K562 (cell line): Measurements from ENCODE around the gene COL16A1. TPM values are rescaled to one million over a fixed set of nuclear protein-coding genes. Genes with fewer than 3 reads are reported as not detected.

Experiments used
- C11orf30 ChIP-seq: fragments of 450-650 bp; IDR thresholded peaks from 2 replicates; pipeline ENCODE4 v1.6.1; 2016; ENCODE audit warnings: low read depth, mild to moderate bottlenecking
- CBX3 ChIP-seq, 2 experiments: IDR thresholded peaks; 1 replicate in 1 of 2; 2 replicates in 1 of 2; pipeline ENCODE4 v1.6.1; 2012; ENCODE audit warnings: inconsistent platforms in 2 of 2, low read length in 2 of 2, borderline replicate concordance in 1 of 2, control low read depth in 1 of 2
- CREB1 ChIP-seq, 2 experiments: sonication (generic) in 1 of 2; formaldehyde crosslinking in 1 of 2; IDR thresholded peaks; 2 replicates each; pipeline versions ENCODE4 v1.6.1 to v1.8.0; 2012 to 2022; ENCODE audit warnings: inconsistent platforms in 1 of 2, mild to moderate bottlenecking in 1 of 2, missing genetic modification reagents in 1 of 2, moderate library complexity in 1 of 2
- DMBX1 ChIP-seq: fragments of 250-450 bp; sonication (Bioruptor Pico); IDR thresholded peaks from 2 replicates; pipeline ENCODE4 v1.8.0; 2022; ENCODE audit warnings: inconsistent platforms, mild to moderate bottlenecking, moderate library complexity, borderline replicate concordance
- ESRRA ChIP-seq: fragments of 450-650 bp; IDR thresholded peaks from 2 replicates; pipeline ENCODE4 v1.6.1; 2014; ENCODE audit warnings: low read depth, mild to moderate bottlenecking, moderate library complexity, borderline replicate concordance
- FOS ChIP-seq: IDR thresholded peaks from 3 replicates; pipeline ENCODE4 v1.6.1; 2011; ENCODE audit not compliant: insufficient read length; ENCODE audit errors: extremely low read depth
- MAFF ChIP-seq: IDR thresholded peaks from 2 replicates; pipeline ENCODE4 v1.6.1; 2012; ENCODE audit warnings: low read length, improper control_type of control experiment
- NR3C1 ChIP-seq: sonication (generic); formaldehyde crosslinking; IDR thresholded peaks from 2 replicates; pipeline ENCODE4 v1.8.1; 2022; ENCODE audit warnings: missing genetic modification reagents
- POLR2AphosphoS5 ChIP-seq: IDR thresholded peaks from 2 replicates; pipeline ENCODE4 v1.6.1; 2011; ENCODE audit warnings: mild to moderate bottlenecking, low read depth, low read length, moderate library complexity; ENCODE audit not compliant: control insufficient read depth, insufficient read depth
- PTBP1 ChIP-seq: fragments of 200-400 bp; formaldehyde crosslinking; IDR thresholded peaks from 2 replicates; pipeline ENCODE4 v1.6.1; 2017; ENCODE audit warnings: low read depth, low read length
- RB1 ChIP-seq: fragments of 450-650 bp; IDR thresholded peaks from 2 replicates; pipeline ENCODE4 v1.6.1; 2017; ENCODE audit warnings: low read depth, mild to moderate bottlenecking
- SPI1 ChIP-seq: IDR thresholded peaks from 2 replicates; pipeline ENCODE4 v1.6.1; 2011; ENCODE audit warnings: low read depth, low read length, control low read depth, borderline replicate concordance
- TBP ChIP-seq: optimal IDR thresholded peaks from 2 replicates; pipeline ENCODE3; 2011; ENCODE audit warnings: low read depth, low read length, improper control_type of control experiment
- ZBTB33 ChIP-seq: sonication (generic); formaldehyde crosslinking; IDR thresholded peaks from 2 replicates; pipeline ENCODE4 v1.8.1; 2023; ENCODE audit warnings: mild to moderate bottlenecking, missing genetic modification reagents
- ZMIZ1 ChIP-seq, 2 experiments: fragments of 150-350 bp in 1 of 2; IDR thresholded peaks; 2 replicates each; pipeline ENCODE4 v1.6.1; 2012 to 2016; ENCODE audit warnings: low read depth in 2 of 2, low read length in 2 of 2, mild to moderate bottlenecking in 1 of 2, moderate library complexity in 1 of 2
- ZNF12 ChIP-seq: sonication (generic); formaldehyde crosslinking; IDR thresholded peaks from 2 replicates; pipeline ENCODE4 v1.4.0; 2020; ENCODE audit warnings: mild to moderate bottlenecking, missing genetic modification reagents
- polyA plus RNA-seq, 8 experiments: library from polyadenylated mRNA; depleted of rRNA in 4 of 8; stranded (reverse) in 5 of 8; unstranded in 3 of 8; fragments of >200 nt; fragmentation: Nextera tagmentation in 2 of 8; fragmentation: Illumina TruSeq in 1 of 8; extraction: Ambion mirVana in 2 of 8; extraction: Trizol in 1 of 8; gene quantifications; 2 replicates each; pipeline versions ENCODE4 v1.2.1 to v1.2.3, GENCODE V29; 2011 to 2014; ENCODE audit warnings: inconsistent platforms in 1 of 8, missing spikeins in 1 of 8
- total RNA-seq, 7 experiments: library from RNA; depleted of rRNA in 6 of 7; stranded (reverse); fragments of >200 nt in 6 of 7; fragmentation: Illumina TruSeq in 2 of 7; extraction: Trizol in 2 of 7; gene quantifications; 2 replicates each; pipeline versions ENCODE4 v1.2.1 to v1.2.3, GENCODE V29; 2011 to 2021; ENCODE audit warnings: low replicate concordance in 1 of 7
- TF ChIP-seq, protein P1 (sequence below): sonication (generic); formaldehyde crosslinking; IDR thresholded peaks from 2 replicates; pipeline ENCODE4 v1.4.0; 2020; ENCODE audit warnings: mild to moderate bottlenecking, missing genetic modification reagents
- TF ChIP-seq, protein P2 (sequence below): fragments of 450-650 bp; formaldehyde crosslinking; IDR thresholded peaks from 2 replicates; pipeline ENCODE4 v1.4.0; 2020; ENCODE audit warnings: mild to moderate bottlenecking

The COL16A1 gene
- total and polyA plus RNA-seq, 9 of the 15 experiments (the other 6 are each of a cell fraction or from before 2014, with no cell fraction given), result 0.11 to 0.60 (median 0.11) TPM; not detected in 6

- no peak for TF ChIP-seq ZBTB33 (CRISPR knock-in tag)
- TF ChIP-seq ZNF12, result no peak
- TF ChIP-seq CREB1 (IDR thresholded peaks at IDR 0.05), result peak; percentile 99
- peak; percentile 99 for TF ChIP-seq CREB1 (CRISPR knock-in tag; IDR thresholded peaks at IDR 0.05)
- TF ChIP-seq ZMIZ1 (IDR thresholded peaks at IDR 0.05; ENCODE audit: low read depth in 2 of 2, low read length in 2 of 2), result no peak
- TF ChIP-seq POLR2AphosphoS5, result peak; percentile 92; the same call in 1 of the 2 replicates
- no peak for TF ChIP-seq NR3C1 (CRISPR knock-in tag)
- peak; percentile 99 for TF ChIP-seq C11orf30
- TF ChIP-seq, protein P1, sequence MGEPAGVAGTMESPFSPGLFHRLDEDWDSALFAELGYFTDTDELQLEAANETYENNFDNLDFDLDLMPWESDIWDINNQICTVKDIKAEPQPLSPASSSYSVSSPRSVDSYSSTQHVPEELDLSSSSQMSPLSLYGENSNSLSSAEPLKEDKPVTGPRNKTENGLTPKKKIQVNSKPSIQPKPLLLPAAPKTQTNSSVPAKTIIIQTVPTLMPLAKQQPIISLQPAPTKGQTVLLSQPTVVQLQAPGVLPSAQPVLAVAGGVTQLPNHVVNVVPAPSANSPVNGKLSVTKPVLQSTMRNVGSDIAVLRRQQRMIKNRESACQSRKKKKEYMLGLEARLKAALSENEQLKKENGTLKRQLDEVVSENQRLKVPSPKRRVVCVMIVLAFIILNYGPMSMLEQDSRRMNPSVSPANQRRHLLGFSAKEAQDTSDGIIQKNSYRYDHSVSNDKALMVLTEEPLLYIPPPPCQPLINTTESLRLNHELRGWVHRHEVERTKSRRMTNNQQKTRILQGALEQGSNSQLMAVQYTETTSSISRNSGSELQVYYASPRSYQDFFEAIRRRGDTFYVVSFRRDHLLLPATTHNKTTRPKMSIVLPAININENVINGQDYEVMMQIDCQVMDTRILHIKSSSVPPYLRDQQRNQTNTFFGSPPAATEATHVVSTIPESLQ (CRISPR knock-in tag), result no peak
- peak; percentile 41; the same call in 1 of the 2 replicates for TF ChIP-seq DMBX1
- peak; percentile 88 for TF ChIP-seq RB1
- peak; percentile 92 for TF ChIP-seq ESRRA
- no peak for TF ChIP-seq MAFF
- peak in 1 of 2 experiments; percentile 54; a peak in 1 of 3 replicates for TF ChIP-seq CBX3 (IDR thresholded peaks at IDR 0.05; ENCODE audit: borderline replicate concordance in 1 of 2, low read length in 2 of 2)
- no peak for TF ChIP-seq SPI1
- TF ChIP-seq TBP, result peak; percentile 82
- peak; percentile 76 for TF ChIP-seq FOS
- TF ChIP-seq, protein P2, sequence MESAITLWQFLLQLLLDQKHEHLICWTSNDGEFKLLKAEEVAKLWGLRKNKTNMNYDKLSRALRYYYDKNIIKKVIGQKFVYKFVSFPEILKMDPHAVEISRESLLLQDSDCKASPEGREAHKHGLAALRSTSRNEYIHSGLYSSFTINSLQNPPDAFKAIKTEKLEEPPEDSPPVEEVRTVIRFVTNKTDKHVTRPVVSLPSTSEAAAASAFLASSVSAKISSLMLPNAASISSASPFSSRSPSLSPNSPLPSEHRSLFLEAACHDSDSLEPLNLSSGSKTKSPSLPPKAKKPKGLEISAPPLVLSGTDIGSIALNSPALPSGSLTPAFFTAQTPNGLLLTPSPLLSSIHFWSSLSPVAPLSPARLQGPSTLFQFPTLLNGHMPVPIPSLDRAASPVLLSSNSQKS, result no peak
- TF ChIP-seq PTBP1, result no peak
Observed at GRCh38 chr1:31644560-31645273, 59.1 kb downstream of the COL16A1 start, which contains the start of gene PEF1 (continued).
